NOMO-1 treated with dmso at 0.1 percent for 144 hours (cell line): ENCODE results near the gene CYP27B1.
"Not testable (repeated sequence)": the region's sequence is repeated elsewhere in the genome, so short reads cannot be mapped to it uniquely, and the experiment has no call there.

Source experiments
- DNase-seq: peaks from one replicate; lab custom pipeline; 2025; ENCODE audit not compliant: unreplicated experiment; lab: John Stamatoyannopoulos, UW

The CYP27B1 gene

GRCh38 chr12:57723630-57723962 is 43.3 kb downstream of the CYP27B1 start:
- DNase-seq, result no peak

- no peak for DNase-seq
These were observed 43.9 kb downstream of the CYP27B1 start for GRCh38 chr12:57722716-57723629.

- not testable (repeated sequence) for DNase-seq
These were observed 44.9 kb downstream of the CYP27B1 start for GRCh38 chr12:57721846-57722608.

- no peak for DNase-seq
These were observed 46.0 kb downstream of the CYP27B1 start for GRCh38 chr12:57720606-57721595.

DNA sequence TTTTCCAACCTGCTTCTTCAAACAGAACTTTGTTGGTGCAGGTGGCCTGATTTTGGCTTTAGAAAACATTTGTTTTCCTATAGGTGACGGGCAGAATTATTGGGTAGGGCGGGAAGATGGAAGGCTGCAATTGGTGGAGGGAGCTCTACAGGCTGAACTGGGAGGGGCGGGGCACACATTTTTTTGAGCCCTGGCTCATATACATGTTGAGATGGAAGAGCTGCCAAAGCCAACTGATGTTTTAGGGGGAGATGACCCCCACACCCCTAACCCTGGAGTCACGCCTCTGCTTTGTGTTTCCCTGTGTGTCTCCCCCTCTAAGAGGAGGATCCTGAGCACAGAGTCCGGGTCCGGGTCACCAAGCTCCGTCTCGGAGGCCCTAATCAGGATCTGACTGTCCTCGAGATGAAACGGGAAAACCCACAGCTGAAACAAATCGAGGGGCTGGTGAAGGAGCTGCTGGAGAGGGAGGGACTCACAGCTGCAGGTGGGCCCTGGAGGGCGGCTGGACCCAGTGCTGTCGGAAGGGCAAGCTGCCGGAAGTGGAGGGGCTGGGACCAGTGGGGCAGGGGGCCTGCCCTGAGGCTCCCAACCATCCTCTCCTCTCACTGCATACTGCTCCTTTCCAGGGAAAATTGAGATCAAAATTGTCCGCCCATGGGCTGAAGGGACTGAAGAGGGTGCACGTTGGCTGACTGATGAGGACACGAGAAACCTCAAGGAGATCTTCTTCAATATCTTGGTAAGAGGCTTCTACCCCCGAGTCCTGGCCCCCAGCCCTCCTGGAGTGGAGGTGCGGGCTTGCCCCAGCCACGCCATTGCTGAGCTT is 46.9 kb downstream of the CYP27B1 start:
- DNase-seq, result no peak

GRCh38 chr12:57718641-57719528 is 48.0 kb downstream of the CYP27B1 start:
- DNase-seq, result no peak

DNA sequence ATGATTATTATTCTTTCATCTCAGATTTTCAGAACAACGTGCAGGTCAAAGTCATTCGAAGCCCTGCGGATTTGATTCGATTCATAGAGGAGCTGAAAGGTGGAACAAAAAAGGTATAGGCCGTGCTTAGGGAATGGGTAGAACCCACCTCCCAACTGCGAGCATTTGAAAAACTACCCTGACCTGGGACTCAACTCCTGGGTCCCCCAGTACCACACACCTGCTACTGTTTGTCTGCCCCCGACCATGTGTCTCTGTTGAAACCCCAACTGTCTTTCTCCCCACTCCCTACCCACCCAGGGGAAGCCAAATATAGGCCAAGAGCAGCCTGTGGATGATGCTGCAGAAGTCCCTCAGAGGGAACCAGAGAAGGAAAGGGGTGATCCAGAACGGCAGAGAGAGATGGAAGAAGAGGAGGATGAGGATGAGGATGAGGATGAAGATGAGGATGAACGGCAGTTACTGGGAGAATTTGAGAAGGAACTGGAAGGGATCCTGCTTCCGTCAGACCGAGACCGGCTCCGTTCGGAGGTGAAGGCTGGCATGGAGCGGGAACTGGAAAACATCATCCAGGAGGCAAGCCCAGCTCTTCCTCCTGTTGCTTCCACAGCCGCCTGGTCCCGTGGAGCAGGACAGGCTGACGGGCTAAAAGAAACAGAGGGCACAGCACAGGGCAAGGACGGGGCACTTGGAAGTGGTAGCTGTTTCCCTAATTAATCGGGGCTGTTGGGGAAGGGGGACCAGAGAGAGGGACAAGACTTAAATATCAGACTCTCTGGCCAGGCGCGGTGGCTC is 48.8 kb downstream of the CYP27B1 start:
- no peak for DNase-seq

DNA sequence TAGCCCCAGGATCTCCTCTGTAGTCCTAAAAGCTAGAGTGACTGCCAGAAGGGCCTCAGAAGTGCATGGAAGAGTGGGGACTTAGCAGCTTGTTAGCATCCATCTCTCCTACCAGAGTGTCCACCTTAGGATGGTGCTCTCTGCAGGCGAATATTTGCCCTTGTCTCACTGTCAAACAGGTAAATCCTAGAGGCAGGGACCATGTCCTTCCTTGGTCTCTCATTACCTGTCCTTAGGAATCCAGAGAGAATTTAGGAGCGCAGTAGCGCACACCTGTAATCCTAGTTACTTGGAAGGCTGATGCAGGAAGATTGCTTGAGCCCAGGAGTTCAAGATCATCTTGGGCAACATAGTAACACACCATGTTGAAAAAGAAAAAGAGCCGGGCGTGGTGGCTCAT is 49.7 kb downstream of the CYP27B1 start:
- DNase-seq, result no peak

DNA sequence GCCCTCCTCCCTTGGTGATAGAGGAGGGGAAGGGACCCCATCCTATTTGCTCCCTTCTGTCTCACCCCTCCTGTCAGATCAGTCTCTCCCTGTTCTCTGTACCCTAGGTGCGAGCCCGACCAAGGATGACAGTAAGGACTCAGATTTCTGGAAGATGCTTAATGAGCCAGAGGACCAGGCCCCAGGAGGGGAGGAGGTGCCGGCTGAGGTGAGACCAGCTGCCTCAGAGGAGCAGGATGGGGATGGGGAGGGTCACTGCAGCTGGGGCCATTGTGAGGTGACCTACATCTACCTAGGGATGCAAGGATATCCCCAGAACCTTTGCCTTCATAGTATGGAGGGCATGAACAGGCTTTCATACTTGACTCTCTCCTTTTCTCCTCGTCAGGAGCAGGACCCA is 50.6 kb downstream of the CYP27B1 start:
- no peak for DNase-seq

- DNase-seq, result no peak
These were observed 51.1 kb downstream of the CYP27B1 start for GRCh38 chr12:57715786-57716185.

DNA sequence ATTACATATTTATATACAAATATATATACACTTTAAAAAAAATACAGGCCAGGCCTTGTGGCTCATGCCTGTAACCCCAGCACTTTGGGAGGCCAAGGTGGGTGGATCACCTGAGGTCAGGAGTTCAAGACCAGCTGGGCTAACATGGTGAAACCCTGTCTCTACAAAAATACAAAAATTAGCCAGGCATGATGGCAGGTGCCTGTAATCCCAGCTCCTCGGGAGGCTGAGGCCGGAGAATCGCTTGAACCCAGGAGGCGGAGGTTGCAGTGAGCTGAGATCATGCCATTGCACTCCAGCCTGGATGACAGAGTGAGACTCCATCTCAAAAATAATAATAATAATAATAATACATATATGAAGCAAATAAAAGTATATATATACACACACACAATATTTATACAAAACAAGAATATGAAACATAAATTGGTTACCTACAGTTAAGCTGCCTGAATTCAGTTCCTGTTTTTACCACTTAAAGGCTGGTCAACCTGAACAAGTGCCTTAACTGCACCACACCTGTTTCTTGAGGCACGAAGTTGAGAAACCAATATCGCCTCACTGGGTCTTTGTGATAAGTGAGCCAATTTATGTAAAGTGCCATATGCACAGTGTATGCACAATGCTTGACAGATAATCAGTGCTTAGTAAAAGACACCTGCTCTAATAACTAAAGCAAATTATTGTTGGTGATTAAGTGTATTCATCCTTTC is 51.7 kb downstream of the CYP27B1 start:
- not testable (repeated sequence) for DNase-seq

- no peak for DNase-seq
These were observed 53.7 kb downstream of the CYP27B1 start for GRCh38 chr12:57713209-57713608.

- no peak for DNase-seq
These were observed 54.2 kb downstream of the CYP27B1 start for GRCh38 chr12:57712701-57713100.
